ENCODE data around the gene DOCK1.

DOCK1 gene

DNA sequence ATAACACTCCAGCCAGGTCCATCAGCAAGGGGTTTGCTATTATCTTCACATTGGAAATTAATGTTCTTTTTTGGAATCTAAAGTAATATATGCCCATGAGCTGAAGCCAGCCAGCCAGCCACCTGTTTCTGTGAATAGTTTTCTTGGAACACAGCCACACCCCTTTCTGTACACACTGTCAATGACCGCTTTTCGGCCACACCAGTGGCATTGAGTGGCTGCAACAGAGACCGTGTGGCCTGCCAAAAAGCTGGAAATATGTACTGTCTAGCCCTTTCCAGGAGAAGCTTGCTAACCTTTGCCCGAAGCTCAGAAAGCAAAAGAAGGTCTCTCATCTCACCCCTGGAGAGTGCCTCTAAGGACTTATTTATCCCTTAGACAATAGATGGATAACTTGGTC lies 545.4 kb downstream of the DOCK1 start:
- DNase-seq = no peak

DNA sequence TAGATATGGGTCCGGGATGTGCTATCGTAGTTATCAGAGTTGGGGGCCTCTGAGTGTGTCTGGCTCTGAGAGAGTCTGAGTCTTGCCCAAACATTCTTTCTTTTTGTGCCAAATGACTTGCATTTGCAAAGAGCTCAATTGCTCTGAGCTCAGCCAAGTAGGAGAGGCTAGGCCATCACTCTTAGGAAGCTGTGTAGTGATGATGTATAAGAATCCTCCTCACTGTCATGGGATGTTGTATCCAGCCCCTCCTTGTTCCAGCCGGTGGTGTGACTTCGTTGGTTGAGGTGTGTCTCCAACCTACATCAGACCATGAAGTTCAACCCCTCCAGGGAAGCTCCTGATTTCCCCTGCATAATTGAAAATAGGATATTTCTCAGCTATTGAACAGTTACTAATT lies 546.4 kb downstream of the DOCK1 start:
- DNase-seq = no peak

DNA sequence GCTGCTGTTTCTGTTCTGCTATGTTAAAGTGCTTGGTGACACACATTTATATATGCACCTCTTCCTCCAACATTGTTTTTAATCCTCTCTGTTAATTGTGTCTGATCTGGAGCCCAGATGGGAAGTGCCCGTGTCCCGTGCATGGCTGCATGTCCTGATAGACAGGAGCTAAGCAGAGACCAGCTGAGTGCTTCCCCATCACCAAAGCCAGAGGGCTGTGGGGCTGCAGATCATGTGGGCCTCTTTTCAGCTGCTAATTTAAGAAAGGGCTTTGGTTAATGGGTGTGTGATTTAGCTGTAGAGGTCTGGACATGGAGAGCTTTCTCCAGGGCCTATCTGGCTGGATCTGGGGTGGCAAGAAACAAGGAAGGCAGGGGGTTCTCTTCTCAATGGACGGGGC lies 547.3 kb downstream of the DOCK1 start:
- no peak for DNase-seq

DNA sequence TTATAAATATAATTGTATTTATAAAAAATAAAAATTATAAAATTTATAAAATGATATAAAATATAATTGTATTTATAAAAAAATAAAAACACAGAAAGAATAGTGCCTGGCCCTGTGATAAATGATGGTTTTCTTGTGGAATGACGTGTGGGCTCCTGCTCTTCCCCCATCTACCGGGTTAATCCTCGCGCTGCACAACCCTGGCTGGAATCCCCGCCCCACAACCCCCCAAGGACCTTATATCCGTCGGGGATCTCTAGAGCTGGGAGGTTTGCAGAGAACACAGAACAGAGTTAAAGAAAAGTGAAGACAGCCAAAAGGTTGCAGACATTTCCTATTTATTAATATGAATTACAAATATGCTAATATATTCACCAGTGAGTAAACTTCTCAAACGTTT lies 548.5 kb downstream of the DOCK1 start:
- no peak for DNase-seq

DNA sequence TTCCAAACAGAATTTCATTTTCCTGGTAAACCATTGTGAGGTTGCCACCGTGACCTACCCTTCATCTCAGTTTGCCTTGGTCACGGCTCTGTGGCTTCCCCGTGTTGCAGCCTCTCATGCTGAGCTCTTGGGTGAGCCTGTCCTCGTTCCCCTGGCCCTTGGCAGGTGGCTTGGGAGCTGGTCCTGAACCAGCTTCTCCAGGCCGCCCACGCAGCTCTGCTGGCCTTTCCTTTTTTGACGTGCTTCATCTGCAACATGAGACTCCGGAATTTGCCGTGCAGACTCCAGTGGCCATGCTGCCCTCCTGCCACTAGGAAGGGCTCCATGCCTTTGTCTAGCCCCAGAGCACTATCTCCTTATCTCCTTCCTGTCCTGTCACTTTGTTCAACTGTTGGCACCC lies 550.9 kb downstream of the DOCK1 start:
- no peak for DNase-seq

DNA sequence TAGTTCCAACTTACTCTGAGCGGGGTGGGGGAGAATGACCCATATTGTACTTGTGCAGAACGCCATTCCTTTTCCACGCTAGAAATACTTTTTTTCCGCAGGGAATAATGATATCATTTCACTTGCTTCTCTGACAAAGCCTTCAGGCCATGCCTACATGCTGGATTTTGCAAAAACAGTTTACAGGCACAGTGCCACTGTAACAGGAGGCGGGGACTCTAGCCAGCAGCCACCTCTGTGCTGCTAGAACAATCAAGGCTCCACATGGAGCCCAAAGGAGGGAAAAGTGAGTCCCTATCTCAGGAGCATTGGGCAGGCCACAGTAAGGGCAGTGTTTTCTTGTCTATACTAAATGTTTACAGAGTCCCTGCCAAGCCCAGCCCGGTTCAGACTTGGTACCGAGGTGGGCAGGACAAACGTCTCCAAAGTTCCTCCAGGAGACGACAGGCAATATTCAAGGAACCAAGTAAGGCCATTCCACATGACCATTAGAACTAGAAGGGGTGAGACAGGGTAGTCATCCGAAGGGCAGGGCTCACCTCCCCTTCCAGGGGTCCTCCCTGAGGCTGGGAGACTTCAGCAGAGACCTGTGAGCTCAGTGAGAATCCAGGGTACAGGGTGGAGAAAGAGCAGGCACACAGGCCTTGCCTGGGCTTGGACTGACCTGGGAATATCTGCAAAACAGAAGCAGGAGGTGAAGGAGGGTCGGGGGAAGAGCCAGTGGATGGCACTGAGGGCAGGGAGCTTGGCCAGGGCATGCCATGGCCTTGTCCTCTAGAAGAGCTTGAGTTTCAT lies 553.0 kb downstream of the DOCK1 start:
- no peak for DNase-seq

DNA sequence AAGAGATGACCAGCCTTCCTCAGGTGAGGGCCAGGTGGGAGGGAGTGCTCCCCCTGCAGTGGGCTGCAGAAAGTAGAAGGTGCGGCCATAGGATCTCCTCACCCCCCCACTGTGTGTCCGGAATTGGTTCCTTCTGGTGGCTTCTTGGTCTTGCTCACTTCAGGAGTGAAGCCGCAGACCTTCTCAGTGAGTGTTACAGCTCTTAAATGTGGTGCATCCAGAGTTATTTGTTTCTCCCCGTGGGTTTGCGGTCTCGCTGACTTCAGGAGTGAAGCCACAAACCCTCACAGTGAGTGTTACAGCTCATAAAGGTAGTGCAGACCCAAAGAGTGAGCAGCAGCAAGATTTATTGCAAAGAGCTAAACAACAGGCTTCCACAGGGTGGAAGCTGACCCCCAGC lies 553.6 kb downstream of the DOCK1 start:
- DNase-seq = no peak

DNA sequence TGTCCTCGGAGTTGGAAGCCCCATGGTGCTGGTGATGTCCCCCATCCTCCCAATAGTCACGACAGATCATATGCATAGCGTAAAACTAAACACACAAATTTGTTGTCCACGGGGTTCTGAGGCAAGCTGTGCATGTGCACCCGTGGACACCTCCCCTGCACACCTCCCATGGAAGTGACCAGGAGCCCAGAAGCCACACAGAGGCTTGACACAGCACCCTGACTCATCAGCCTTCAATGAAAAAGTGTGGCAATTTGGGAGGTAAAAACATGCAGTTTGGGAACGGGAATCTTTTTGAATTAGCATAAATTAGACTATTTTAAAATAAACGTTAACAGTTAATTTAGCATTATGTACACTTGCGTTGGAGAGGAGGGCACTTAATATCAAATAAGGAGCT lies 554.7 kb downstream of the DOCK1 start:
- DNase-seq = no peak

DNA sequence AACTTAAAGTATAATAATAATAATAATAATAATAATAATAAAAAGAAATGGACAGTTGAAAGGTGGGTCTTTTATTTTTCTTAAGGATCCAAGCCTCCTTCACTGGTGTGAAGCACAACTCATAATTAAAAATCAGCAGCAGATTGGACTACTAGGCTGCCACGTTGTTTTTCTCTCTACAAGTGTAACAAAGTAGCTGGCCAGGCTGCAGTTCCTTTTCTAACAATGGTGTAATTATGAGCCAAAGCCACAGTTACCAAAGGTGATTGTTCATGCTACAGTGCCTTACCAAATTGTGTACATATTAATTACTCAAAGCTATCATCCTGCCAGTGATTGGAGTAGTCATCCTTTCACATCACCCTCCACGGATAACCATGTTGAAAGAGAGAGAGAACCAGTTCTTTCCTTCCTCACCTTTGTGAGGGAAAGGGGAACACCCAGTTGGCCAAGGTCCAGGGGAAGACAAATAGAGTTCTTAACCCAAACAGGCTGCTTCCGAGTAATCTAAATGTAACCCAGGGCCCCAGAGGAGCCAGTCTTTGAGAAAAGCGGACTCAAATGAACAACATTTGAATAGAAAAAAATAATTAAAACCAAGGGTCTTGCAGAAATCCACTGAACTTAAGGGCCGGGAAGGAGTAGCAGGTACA lies 557.5 kb downstream of the DOCK1 start:
- DNase-seq = peak; percentile 72

DNA sequence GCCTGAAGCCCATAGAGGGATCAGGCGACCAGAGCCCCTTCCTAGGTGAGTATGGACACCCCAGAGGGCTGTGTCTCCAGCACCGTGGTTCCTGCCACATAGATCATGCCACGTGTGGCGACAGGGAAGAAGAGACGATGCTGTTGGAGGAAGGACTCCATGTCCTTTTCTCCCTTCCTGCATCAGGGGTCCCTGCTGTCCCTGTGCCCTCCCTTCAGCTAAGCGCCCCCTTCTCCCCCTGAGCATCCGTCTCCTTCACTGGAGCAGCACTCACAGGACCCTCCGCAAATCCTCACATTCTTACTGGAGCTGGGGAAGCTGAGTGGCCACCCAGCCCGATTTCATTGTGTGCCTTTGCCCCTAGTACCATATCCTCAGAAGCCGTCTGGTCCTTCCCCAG lies 558.3 kb downstream of the DOCK1 start:
- no peak for DNase-seq

DNA sequence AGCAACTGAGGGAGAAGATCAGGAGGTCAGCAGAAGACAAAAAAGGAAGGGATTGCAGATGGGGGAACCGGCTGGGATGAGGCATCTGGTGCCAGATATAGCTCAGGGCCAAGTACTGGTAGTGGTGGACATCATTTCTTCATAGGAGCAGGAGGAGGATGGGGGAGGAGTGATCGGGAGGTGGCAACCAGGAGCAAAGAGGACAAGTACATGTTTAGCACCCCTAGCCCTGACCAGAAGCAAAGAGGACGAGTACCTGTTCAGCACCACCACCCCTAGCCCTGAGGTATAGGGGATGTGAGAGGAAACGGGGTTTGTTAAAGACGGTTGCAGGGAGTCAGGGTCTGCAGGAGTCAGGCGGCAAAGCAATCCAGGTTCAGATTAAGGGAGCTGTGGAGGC lies 559.3 kb downstream of the DOCK1 start:
- DNase-seq = no peak

DNA sequence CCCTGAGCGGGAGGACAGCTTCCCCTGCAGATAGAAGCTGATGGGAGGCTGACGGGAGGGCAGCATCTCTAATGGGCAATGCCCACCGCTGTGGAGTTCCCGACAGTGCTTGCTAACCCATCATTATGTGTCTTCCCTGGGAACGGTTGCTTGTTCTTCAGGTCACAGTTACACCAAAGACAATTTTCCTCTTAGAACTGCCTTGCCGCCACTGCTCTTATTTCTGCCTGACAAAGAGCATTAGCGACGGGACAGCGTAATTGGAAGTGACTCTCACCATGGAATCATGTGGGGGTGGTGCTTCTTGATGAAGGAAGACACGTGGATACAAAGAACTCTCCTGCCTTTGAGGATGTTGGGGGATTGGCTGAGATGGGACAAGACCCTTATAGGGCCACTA lies 562.6 kb downstream of the DOCK1 start:
- DNase-seq = no peak

DNA sequence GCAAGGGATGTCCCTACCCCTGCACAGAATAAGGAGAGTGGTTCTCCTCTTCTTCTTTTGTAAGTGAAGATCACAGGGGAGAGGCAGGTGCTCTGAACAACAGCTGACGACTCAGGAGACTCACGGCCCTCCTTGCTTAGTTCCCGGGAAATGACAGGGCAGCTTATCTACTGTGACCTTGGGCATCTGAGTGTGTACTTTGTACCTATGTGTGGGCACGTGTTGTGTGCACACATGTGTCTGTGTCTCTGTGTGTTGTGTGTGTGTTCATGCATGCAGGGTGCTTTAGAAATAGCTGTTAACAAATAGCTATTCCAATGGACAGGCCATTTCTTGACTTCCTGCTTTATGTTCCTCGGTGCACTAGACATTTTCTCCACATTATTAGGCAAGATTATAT lies 563.4 kb downstream of the DOCK1 start:
- DNase-seq = no peak

DNA sequence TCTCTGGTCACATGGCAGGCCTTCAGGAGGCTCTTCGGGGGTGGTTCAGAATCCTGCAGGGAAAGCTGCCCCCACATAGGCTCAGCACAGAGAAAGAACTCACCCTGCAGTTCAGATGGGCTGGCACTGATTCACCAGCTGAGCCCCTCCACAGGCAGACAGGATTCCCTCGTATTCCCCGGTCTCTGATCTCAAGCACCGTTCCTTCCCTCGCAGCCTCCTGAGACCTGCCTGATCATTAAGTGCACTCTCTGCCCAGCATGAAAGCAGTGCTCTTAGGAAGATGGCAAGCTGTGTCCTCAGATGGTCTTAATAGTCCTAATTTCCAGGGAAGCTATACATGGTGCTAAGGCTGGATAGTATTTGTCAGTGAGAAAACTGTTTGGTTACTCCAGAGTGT lies 565.7 kb downstream of the DOCK1 start:
- DNase-seq = no peak

DNA sequence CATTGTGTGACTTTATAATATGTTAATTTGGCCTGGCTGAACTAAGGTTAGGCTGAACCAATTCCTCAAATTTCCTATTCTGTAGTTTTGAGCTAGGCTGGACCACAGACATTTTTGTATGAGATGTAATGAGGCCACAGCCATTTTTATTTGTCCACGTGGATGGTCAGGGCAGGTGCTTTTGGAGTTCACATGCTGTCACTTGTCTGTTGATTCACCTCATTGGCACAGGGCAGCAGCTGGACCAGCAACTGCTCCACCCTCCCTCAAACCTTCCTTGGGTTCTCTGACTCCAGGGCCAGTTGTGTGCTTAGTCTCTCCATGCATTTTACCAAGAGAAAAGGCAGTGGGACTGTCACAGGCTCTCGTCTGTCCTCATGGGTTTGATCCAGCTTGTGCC lies 567.7 kb downstream of the DOCK1 start:
- DNase-seq = no peak

DNA sequence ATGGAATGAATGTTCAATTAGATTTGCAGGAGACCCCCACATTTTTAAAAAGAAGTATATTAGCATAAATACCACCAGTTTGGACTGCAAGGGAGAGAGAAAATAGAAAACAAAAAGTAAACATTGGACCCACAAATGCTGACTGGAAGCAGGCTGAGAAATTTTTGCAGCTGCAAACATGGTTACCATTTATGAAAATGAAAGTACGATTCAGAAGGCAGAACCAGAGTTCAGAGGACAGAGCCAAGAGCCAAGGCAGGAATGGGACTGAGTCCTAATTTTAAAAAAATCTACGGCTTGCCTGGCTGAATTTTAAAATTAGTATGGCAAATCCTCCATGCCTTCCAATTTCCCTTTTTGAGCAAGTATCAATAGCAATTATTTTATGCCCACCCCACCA lies 569.3 kb downstream of the DOCK1 start:
- no peak for DNase-seq

DNA sequence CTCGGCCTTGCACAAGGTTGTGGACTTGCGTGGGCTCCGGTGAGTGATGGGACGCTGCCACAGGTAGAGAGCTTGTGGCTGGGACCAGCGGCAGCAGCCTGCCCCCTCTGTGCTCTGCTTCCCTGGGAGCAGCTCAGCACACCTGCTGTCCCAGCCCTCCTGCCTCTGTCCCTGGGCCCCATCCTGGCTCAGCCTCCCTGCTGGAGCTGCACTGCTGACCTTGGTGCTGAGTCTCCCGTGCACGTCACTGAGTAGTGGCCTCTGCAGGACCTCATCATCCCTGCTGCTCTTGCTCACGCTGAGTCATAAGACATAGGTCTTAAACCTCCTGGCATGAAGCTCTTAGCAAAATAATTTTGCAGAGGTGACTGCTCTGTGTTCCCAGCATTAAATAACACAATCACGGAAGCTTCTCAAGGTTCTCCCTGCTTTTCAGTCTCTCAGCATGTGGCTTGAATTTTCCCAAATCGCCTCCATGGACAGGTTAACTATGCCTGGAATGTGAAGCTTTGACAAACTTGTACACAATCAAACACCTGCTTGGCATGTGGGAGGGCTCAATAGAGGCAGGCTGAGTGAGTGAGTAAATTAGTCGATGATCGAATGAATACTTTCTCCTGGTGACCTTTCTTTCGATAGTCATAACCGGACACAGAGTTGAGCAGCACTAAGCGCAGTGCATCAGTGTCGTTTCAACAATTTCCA lies 580.1 kb downstream of the DOCK1 start:
- no peak for DNase-seq

DNA sequence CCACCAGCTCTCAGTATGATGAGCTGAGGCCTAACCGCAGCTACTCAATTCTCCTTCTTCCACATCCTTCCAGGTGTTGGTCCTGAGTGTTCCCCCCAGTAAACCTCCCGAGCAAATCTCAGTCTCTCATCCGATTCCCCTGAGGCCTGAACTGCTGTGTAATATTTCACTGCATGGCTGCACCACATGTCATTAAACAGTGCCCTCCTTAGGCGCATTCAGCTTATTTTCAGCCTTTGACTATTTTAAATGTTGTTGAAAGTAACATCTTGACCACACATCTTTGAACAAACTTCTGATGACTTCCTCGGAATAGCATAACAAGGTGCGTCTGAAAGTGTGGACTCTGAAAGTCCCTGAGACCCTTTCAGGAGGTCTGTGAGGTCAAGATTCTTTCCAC lies 581.1 kb downstream of the DOCK1 start:
- DNase-seq = no peak

DNA sequence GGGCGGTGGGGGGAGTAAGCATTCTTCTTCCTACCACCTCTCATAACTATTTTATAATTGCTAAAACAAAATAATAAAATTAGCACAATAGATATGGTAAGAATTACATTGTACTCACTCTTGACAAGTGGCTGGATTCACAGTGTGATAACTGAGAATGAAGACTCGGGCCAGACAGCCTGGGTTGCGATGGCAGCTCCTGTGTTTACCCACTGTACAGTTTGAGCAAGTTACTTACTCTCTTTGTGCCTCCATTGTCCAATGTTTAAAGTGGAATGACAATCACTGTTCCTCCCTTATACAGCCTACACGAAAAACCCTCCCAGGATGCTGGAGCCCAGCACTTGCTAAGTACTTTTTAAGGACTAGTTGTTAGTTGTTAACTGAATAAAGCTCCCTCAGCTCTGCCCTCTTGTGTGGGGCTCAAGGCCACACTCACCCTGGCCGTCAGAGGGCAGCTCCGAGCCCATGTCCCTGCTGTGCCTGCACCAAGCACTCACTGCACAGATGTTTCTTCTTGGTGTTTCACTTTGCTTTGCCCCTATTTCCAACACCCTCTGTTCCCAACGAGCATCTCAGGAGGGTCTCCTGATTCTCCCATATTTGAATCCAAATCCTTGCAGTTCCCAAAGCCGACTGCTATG lies 587.5 kb downstream of the DOCK1 start:
- no peak for DNase-seq

DNA sequence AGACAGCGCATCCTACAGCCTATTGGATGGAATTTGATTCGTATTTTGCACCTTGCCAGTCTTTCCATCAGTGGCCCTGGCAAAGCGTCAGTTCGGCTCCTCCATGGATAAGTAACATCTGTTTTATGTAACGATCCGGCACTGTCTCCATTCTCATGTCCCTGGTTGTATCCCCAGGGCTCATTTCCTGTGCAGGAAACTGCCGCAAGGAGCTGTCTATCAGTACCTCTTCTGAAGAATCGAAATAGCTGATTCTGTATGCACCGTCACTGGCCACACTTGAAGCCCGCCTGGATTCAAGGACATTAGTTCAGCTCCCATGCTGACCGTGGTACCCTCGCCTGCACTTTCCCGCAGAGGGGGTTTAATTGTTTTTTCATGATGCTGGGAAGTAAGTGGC lies 590.8 kb downstream of the DOCK1 start:
- DNase-seq = no peak

DNA sequence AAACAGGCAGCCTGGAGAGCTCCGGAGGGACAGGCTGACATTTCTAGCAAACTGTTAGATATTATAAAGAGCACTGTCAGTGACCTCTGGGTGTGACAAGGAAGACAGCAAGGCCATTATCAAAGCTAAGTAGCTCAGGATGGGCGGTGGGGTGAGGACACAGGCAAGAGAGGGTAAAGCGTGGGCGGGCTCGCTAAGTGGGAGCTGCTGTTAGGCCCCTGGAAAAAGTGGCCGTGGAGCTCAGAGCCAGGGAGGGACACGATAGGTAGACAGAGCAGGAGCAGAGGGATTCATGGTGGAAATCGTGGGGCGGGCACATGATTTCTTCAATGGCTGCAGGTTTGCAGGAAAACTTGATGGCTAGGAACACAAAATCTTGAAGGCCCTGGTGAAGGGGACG lies 592.5 kb downstream of the DOCK1 start:
- DNase-seq = no peak

DNA sequence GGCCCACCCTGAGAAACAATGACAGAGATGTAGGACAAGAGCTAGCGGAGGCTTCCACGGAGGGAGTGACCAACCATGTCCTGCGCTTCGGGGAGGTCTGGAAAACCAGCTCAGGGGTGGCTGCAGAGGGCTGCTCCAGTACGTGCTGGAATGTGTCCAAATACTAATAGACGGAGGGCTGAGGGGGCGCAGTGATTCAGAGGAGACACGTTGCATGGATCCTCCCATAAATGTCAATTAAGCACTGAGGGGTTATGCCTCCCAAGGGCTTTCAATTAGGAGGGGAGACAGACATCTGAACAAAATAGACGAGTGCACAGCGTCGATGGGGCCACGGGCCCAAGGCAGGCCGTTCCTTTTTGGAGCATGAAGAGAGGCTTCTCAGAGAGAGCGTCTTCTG lies 592.9 kb downstream of the DOCK1 start:
- DNase-seq = no peak

DNA sequence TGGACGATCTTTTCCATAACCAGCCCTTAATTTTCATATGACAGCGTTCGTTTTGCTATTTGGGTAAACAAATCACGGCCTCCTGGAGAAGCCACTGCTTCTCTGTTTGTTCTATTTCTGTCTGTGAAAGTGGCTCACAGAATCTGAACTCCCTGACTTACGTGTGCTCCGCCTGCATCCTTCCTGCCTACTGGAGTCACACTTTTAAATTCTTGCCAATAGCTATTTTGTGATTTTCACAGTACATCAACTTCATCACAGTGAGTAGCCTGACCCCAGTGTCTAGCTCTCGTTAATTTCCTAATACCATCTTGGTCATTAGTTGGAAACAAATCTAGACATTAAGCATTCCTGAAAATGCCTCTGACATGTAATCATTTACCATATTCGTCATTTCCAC lies 594.9 kb downstream of the DOCK1 start:
- no peak for DNase-seq

All from NCI-H1436 (cell line).